ENCODE data around the gene FLAD1.

FLAD1 gene

GRCh38 chr1:154941333-154942013 is 41.7 kb upstream of the FLAD1 start:
- H3K79me2 ChIP-seq (ENCODE audit: control insufficient read depth, insufficient read depth, low read length, unreplicated experiment) = no peaks in the 10 kb centered on the region
- no peak overlapping the region for H3K27ac ChIP-seq (ENCODE audit: low read depth, low read length)
- no peaks in the 10 kb centered on the region for H3K36me3 ChIP-seq (ENCODE audit: insufficient read depth, low read length)
- no peak overlapping the region for H3K4me3 ChIP-seq (ENCODE audit: low read depth, low read length)
- H3K4me1 ChIP-seq (ENCODE audit: control insufficient read depth, insufficient read depth, low read length, unreplicated experiment) = peaks cover 19% of the 10 kb centered on the region
- no peaks in the 10 kb centered on the region for H3K27me3 ChIP-seq (ENCODE audit: insufficient read depth, low read length)
- H2AFZ ChIP-seq (ENCODE audit: low read length, unreplicated experiment) = no peak overlapping the region

- peaks cover 9% of the 10 kb centered on the region for H3K4me1 ChIP-seq (ENCODE audit: control insufficient read depth, insufficient read depth, low read length, unreplicated experiment)
- no peak overlapping the region for H2AFZ ChIP-seq (ENCODE audit: low read length, unreplicated experiment)
These were observed 39.3 kb upstream of the FLAD1 start for GRCh38 chr1:154943649-154944400.

GRCh38 chr1:154944401-154945159 is 38.6 kb upstream of the FLAD1 start:
- H2AFZ ChIP-seq (ENCODE audit: low read length, unreplicated experiment) = no peak overlapping the region
- H3K27ac ChIP-seq (ENCODE audit: low read depth, low read length) = no peak overlapping the region
- peaks cover 9% of the 10 kb centered on the region for H3K4me1 ChIP-seq (ENCODE audit: control insufficient read depth, insufficient read depth, low read length, unreplicated experiment)
- H3K4me3 ChIP-seq (ENCODE audit: low read depth, low read length) = no peak overlapping the region
- no peaks in the 10 kb centered on the region for H3K79me2 ChIP-seq (ENCODE audit: control insufficient read depth, insufficient read depth, low read length, unreplicated experiment)
- H3K27me3 ChIP-seq (ENCODE audit: insufficient read depth, low read length) = no peaks in the 10 kb centered on the region
- H3K36me3 ChIP-seq (ENCODE audit: insufficient read depth, low read length) = no peaks in the 10 kb centered on the region

More at GRCh38 chr1:154943649-154944400, 39.3 kb upstream of the FLAD1 start:
- H3K79me2 ChIP-seq (ENCODE audit: control insufficient read depth, insufficient read depth, low read length, unreplicated experiment) = no peaks in the 10 kb centered on the region
- H3K27ac ChIP-seq (ENCODE audit: low read depth, low read length) = no peak overlapping the region
- no peaks in the 10 kb centered on the region for H3K36me3 ChIP-seq (ENCODE audit: insufficient read depth, low read length)
- H3K4me3 ChIP-seq (ENCODE audit: low read depth, low read length) = no peak overlapping the region
- no peaks in the 10 kb centered on the region for H3K27me3 ChIP-seq (ENCODE audit: insufficient read depth, low read length)

GRCh38 chr1:154945160-154945961 is 37.8 kb upstream of the FLAD1 start:
- H3K36me3 ChIP-seq (ENCODE audit: insufficient read depth, low read length) = no peaks in the 10 kb centered on the region
- no peak overlapping the region for H3K4me3 ChIP-seq (ENCODE audit: low read depth, low read length)
- H3K4me1 ChIP-seq (ENCODE audit: control insufficient read depth, insufficient read depth, low read length, unreplicated experiment) = peaks cover 9% of the 10 kb centered on the region
- H2AFZ ChIP-seq (ENCODE audit: low read length, unreplicated experiment) = no peak overlapping the region
- no peak overlapping the region for H3K27ac ChIP-seq (ENCODE audit: low read depth, low read length)
- H3K79me2 ChIP-seq (ENCODE audit: control insufficient read depth, insufficient read depth, low read length, unreplicated experiment) = no peaks in the 10 kb centered on the region
- H3K27me3 ChIP-seq (ENCODE audit: insufficient read depth, low read length) = no peaks in the 10 kb centered on the region

- peaks cover 9% of the 10 kb centered on the region for H3K4me1 ChIP-seq (ENCODE audit: control insufficient read depth, insufficient read depth, low read length, unreplicated experiment)
- no peaks in the 10 kb centered on the region for H3K36me3 ChIP-seq (ENCODE audit: insufficient read depth, low read length)
- no peak overlapping the region for H3K4me3 ChIP-seq (ENCODE audit: low read depth, low read length)
- no peak overlapping the region for H2AFZ ChIP-seq (ENCODE audit: low read length, unreplicated experiment)
- H3K79me2 ChIP-seq (ENCODE audit: control insufficient read depth, insufficient read depth, low read length, unreplicated experiment) = no peaks in the 10 kb centered on the region
- no peaks in the 10 kb centered on the region for H3K27me3 ChIP-seq (ENCODE audit: insufficient read depth, low read length)
- no peak overlapping the region for H3K27ac ChIP-seq (ENCODE audit: low read depth, low read length)
These were observed 36.9 kb upstream of the FLAD1 start for GRCh38 chr1:154945962-154946850.

- Histone ChIP-seq H3K36me3 (ENCODE audit: insufficient read depth, low read length) (no peaks in the 10 kb centered on the region), H3K4me1 (ENCODE audit: control insufficient read depth, insufficient read depth, low read length, unreplicated experiment) (peaks cover 9% of the 10 kb centered on the region), H3K79me2 (ENCODE audit: control insufficient read depth, insufficient read depth, low read length, unreplicated experiment) (no peaks in the 10 kb centered on the region), H3K27ac (ENCODE audit: low read depth, low read length) (no peak overlapping the region), H3K27me3 (ENCODE audit: insufficient read depth, low read length) (no peaks in the 10 kb centered on the region), H2AFZ (ENCODE audit: low read length, unreplicated experiment) (no peak overlapping the region), H3K4me3 (ENCODE audit: low read depth, low read length) (no peak overlapping the region)
These were observed 35.1 kb upstream of the FLAD1 start for GRCh38 chr1:154948079-154948478.

- Histone ChIP-seq H3K27me3 (ENCODE audit: insufficient read depth, low read length) (no peaks in the 10 kb centered on the region), H3K79me2 (ENCODE audit: control insufficient read depth, insufficient read depth, low read length, unreplicated experiment) (no peaks in the 10 kb centered on the region), H3K36me3 (ENCODE audit: insufficient read depth, low read length) (no peaks in the 10 kb centered on the region), H3K4me3 (ENCODE audit: low read depth, low read length) (no peak overlapping the region), H3K4me1 (ENCODE audit: control insufficient read depth, insufficient read depth, low read length, unreplicated experiment) (peaks cover 13% of the 10 kb centered on the region), H3K27ac (ENCODE audit: low read depth, low read length) (no peak overlapping the region), H2AFZ (ENCODE audit: low read length, unreplicated experiment) (no peak overlapping the region)
These were observed 31.1 kb upstream of the FLAD1 start for GRCh38 chr1:154951901-154952657.

GRCh38 chr1:154952664-154953063 is 30.5 kb upstream of the FLAD1 start:
- no peaks in the 10 kb centered on the region for H3K79me2 ChIP-seq (ENCODE audit: control insufficient read depth, insufficient read depth, low read length, unreplicated experiment)
- H2AFZ ChIP-seq (ENCODE audit: low read length, unreplicated experiment) = no peak overlapping the region
- H3K27ac ChIP-seq (ENCODE audit: low read depth, low read length) = no peak overlapping the region
- peaks cover 13% of the 10 kb centered on the region for H3K4me1 ChIP-seq (ENCODE audit: control insufficient read depth, insufficient read depth, low read length, unreplicated experiment)
- no peak overlapping the region for H3K4me3 ChIP-seq (ENCODE audit: low read depth, low read length)
- H3K36me3 ChIP-seq (ENCODE audit: insufficient read depth, low read length) = no peaks in the 10 kb centered on the region
- H3K27me3 ChIP-seq (ENCODE audit: insufficient read depth, low read length) = no peaks in the 10 kb centered on the region

- no peaks in the 10 kb centered on the region for H3K27me3 ChIP-seq (ENCODE audit: insufficient read depth, low read length)
- no peaks in the 10 kb centered on the region for H3K79me2 ChIP-seq (ENCODE audit: control insufficient read depth, insufficient read depth, low read length, unreplicated experiment)
- H3K36me3 ChIP-seq (ENCODE audit: insufficient read depth, low read length) = no peaks in the 10 kb centered on the region
- no peak overlapping the region for H2AFZ ChIP-seq (ENCODE audit: low read length, unreplicated experiment)
- H3K27ac ChIP-seq (ENCODE audit: low read depth, low read length) = no peak overlapping the region
- peaks cover 13% of the 10 kb centered on the region for H3K4me1 ChIP-seq (ENCODE audit: control insufficient read depth, insufficient read depth, low read length, unreplicated experiment)
- H3K4me3 ChIP-seq (ENCODE audit: low read depth, low read length) = no peak overlapping the region
These were observed 29.5 kb upstream of the FLAD1 start for GRCh38 chr1:154953611-154954038.
